ENCODE measurements around the gene OPTC.

- no peak for TF ChIP-seq CTCF (IDR thresholded peaks at IDR 0.05)
- no peak for TF ChIP-seq POLR2A (IDR thresholded peaks at IDR 0.05)
These were observed 11.7 kb downstream of the OPTC start for GRCh38 chr1:203505526-203506204.
